Germinal center (tissue), 1 donor: ENCODE measurements around the gene ARHGEF28.

Experiments used
- DNase-seq: peaks from one replicate; pipeline ENCODE4 v3.0.0; 2012; ENCODE audit warnings: mixed read lengths, low spot score

The ARHGEF28 gene

DNA sequence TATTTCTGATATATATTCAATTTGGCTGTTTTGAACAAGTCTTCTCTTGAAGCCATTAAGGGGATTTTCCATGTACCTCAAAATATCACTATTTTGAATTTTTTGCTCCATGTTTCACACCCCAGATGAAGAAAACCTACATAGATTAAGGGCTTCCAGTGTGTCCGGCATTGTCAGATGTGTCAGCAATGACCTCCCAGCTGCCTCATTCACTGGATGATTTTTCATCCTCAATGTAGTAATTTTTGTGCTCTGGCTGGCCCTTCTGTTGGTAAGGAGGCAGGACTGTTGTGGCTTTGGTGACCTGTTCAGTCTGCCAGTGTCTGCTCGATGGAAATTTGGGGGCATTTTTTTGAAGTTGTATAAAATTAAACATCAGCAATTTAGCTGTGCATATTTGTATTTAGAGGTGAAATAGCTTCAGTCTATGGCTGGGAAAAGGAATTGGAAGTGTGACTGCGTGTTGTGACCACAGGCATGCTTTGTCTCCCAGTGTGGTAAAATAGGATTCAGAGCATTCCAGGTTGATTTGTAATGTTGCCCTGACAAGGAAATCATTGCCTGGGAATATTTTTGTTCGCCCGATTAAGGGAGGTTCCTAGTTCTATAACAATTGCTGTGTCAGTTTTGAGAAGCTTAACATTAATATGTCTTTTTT, 312.4 kb downstream of the ARHGEF28 start:
- DNase-seq = no peak

- no peak for DNase-seq
Observed at GRCh38 chr5:73938938-73939320, 312.9 kb downstream of the ARHGEF28 start.

DNA sequence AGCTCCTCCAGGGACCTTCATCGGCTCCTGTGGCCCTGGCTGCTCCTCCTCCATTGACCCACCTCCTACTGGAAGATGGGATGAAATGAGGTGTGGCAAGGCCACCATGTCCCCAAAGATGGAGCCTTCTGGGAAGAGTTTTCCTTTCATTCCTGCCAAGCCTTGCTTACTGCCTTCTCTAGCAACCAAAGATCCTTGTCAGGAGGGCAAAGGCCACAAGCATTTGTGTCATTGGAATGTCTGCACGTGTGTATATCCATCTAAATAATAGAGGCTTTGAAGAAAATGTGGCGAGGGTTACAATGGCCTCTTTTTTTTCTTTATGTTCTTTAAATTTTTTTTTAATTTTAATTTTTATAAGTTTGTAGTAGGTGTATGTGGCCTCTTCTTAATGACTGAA, 313.6 kb downstream of the ARHGEF28 start:
- no peak for DNase-seq

DNA sequence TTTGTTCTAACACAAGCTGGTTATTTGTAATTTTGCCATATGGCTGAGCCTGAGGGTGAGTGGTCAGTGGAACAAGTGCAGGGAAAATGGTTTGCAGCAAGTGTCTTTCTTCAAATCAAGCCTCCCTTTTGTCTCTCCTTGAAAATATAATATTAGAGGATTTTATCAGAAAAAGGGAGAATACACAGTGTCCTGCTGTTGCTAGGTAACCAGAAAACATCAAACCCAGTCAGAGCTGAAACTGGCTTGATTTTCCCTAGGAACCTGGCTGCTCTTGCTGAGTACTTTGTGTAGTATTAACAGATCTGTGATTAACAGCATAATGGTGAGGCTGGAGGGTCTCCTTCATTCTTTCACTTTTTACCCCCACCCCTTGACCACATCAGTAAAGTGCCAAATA, 314.0 kb downstream of the ARHGEF28 start:
- DNase-seq = no peak

GRCh38 chr5:73940801-73941200, 314.8 kb downstream of the ARHGEF28 start:
- no peak for DNase-seq

- no peak for DNase-seq
Observed at GRCh38 chr5:73942783-73943182, 316.8 kb downstream of the ARHGEF28 start.

DNA sequence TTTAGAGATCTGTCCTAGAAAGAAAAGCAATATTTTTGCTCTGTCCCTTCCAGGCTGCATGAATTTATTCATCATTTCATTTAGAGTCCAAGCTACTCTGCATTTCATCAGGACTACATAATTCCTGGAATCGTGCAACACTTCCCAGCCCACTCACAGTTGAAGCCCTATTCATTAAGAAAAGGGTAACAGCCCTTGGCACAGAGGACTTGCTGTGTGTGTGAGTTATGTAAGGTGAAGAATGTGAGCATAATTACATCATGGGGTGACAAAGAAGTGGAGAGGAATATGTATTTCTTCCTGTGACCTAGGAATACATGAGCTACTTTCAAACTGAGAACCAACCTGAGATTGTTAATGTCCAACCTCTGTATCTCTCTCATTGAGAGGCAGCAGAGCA, 317.4 kb downstream of the ARHGEF28 start:
- DNase-seq = no peak

DNA sequence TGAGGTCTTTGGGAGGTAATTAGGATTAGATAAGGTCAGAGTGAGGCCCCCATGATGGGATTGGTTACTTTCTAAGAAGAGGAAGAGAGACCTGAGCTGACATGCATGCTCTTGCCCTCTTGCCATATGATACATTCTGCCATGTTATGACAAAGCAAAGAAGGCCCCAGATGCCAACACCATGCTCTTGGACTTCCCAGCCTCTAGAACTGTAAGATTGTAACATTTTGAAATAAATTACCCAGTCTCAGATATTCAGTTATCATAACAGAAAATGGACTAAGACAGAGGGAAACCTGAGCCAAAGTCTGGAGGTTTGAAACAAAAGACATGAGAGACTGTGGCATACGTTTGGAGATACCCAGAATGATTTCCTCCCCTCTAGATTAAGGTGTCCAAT, 318.6 kb downstream of the ARHGEF28 start:
- no peak for DNase-seq

- no peak for DNase-seq
Observed at GRCh38 chr5:73945505-73945904, 319.5 kb downstream of the ARHGEF28 start.

GRCh38 chr5:73946278-73946677, 320.3 kb downstream of the ARHGEF28 start:
- no peak for DNase-seq

- no peak for DNase-seq
Observed at GRCh38 chr5:73946919-73947602, 321.1 kb downstream of the ARHGEF28 start.

- DNase-seq = no peak
Observed at GRCh38 chr5:73947906-73948640, 322.1 kb downstream of the ARHGEF28 start.

GRCh38 chr5:73948720-73949119, 322.7 kb downstream of the ARHGEF28 start:
- no peak for DNase-seq

- DNase-seq = no peak
Observed at GRCh38 chr5:73950441-73950873, 324.5 kb downstream of the ARHGEF28 start.

- DNase-seq = no peak
Observed at GRCh38 chr5:73950912-73951430, 325.0 kb downstream of the ARHGEF28 start.

DNA sequence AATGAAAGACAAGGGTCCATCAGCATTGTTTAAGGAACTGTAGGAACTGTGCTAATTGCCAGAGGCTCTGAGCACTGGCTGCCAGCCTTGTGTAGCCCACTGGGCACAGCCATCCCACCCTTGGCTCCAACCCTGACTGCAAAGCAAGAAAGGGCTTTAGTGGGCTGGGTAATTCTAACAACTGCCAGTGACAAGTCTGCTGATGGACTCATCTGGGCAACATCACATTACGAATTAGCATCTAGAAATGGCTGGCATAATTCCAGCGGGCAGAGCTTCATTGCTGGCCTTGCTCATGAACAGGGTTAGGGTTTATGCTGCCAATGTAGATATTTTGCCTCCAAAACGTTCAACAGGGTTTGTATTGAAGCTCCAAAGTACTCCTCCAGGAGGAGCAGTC, 326.9 kb downstream of the ARHGEF28 start:
- no peak for DNase-seq

- no peak for DNase-seq
Observed at GRCh38 chr5:73954381-73954780, 328.4 kb downstream of the ARHGEF28 start.

DNA sequence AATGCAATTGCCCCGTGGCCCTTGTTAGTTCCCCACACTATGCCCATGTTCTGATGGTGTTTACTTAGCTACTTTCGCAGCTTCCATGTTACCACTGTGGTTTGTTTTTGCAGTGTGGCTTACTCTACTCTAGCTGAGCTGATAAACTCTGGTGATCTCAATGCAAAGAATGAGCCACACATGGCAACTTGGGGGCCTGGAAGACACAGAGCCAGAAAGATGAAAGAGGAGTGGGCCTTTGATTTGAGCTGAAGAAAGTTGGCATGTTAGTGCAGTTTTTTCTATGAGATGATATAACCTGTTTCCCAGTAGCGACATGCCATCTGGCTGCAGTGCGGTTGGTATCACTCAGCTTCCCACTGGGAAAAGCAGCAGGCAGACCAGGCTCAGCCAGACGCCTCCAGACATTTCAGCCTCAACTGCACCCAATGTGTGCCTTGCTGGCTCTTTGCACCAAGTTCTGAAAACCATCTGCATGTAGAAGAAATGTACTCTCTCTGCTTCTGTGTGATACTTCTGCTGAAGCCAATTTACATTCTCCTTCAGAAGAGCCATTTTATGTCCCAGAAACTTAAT, 329.4 kb downstream of the ARHGEF28 start:
- no peak for DNase-seq

DNA sequence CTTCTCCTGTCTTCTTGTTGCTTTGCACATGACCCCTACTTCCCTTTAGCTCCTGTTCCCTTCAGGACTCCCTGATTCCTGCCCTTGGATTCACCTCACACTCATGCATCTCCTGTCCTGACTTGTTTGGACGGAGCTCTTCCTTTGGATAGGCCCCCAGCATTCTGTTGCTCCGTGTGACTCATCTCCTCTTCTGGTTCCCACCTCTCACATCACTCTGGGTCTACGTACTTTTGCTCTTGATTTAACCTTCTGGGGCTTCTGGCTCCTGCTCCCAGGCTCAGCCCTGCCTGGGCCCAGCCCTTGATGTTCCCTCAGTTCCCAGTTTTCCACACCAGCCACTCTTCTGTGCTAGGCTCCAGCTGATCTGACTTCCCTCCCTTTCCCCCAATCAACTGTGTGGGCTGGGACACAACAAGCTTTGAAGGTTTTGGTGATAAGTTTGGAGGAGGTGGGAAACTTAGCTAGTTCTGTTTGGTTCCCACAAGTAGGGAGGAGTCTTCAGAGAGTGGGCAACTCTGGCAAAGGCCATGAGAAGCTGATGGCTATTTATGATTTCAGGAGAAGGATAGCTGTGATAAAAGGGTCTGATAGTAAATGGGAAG, 331.5 kb downstream of the ARHGEF28 start:
- DNase-seq = no peak

- DNase-seq = no peak
Observed at GRCh38 chr5:73958037-73958436, 332.0 kb downstream of the ARHGEF28 start.

DNA sequence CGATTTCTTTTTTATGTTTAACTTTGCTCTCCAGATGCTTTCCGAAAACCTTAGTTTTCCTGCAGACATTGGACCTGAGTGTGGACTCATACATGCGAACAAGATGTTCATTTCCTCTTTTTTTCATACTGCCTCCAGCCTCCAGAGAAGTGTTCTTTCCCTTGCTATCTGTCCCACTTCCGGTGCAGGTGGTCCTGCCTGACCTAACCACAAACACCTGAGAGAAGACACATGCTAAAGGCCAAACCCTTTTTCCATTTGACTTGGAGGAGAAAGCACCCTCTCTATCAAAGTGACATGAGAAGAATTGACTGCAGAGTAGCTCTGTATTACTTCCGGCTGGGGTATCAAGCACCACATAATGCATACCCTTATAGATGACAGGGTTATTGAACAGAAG, 334.0 kb downstream of the ARHGEF28 start:
- DNase-seq = peak; percentile 8

- DNase-seq = no peak
Observed at GRCh38 chr5:73960426-73960825, 334.4 kb downstream of the ARHGEF28 start.
